ENCODE data around the gene GNRHR.

Gene GNRHR

DNA sequence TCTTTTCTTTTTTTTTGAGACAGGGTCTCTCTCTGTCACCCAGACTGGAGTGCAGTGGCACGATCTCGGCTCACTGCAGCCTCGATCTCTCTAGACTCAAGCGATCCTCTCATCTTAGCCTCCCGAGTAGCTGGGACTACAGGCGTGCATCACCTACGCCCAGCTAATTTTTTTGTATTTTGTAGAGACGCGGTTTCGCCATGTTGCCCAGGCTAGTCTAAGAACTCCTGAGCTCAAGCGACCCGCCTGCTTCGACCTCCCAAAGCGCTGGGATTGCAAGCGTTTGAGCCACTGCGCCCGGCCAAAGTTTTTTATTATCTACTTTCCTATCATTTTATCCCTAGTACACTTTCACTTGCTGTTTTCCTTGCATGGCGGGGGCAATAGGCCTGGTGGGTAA, 54.6 kb downstream of the GNRHR start:
- DNase-seq: no peak

DNA sequence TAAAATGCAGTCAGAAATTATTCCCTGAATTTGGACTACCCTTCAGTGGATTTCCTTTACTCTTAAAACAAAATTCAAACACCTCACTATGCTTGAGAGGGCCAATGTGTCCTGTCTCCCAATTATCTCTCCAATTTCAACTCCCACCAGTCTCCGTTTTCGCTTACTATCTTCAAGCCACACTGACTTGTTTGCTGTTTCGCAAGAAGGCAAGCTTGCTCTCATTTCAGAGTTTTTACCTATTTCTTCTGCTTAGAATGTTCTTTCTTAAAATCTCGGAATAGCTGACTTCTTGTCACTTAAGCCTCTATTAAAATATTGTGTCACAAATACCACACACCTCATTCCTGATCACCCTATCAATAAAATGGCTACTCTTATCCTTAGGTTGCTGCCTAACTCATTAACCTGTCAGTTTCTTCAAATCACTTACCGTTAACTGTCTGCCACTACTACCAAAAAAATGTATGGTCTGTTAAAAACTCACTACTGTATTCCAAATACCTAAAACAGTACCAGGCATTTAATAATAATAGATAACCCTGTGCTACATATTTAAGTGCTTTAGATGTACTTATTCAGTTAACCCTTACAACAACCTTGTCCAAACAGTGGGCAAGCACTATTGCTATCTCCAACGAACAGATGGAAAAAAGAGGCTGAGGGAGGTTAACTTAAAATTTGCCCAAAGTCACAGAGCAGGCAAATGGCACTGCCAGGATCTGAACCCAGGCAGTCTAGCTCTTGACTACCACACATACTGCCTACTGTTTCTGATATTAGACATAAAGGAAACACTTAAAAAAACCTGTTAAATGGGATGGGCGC, 56.1 kb downstream of the GNRHR start:
- DNase-seq: no peak

- DNase-seq: no peak
Measured at GRCh38 chr4:67696061-67696460, 58.1 kb downstream of the GNRHR start.

DNA sequence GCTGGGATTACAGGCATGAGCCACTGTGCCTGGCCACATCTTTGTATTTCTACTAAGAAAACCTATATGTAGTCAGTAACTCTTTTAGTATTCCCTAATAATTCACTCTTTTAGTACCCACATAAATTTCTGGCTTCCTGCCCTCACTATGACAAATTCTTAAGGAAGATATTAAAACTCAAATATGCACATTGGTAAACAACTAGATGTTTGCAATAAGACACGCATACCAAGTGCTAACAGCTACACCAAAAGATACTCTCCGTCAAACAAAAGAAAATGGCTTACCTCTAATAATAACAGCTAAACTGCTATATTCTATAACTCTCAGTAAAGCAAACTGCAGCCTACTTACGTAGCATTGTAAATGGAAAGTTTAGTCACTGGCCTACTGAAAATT, 59.5 kb downstream of the GNRHR start:
- no peak for DNase-seq

- no peak for DNase-seq
Measured at GRCh38 chr4:67691328-67691727, 62.9 kb downstream of the GNRHR start.

All from NCI-H2171 treated with DMSO at 0.1 percent for 48 hours (cell line).